ENCODE data around the gene ACYP1. TPM values are rescaled to one million over a fixed set of nuclear protein-coding genes. Genes with fewer than 3 reads are reported as not detected.
A peak's percentile ranks its signal among the peaks of the same experiment; 100 is the strongest.

ACYP1 gene
- total and polyA plus RNA-seq, 2 of the 13 experiments (the other 11 are each of a cell fraction or from before 2014, with no cell fraction given): 9.7 to 22.4 TPM

DNA sequence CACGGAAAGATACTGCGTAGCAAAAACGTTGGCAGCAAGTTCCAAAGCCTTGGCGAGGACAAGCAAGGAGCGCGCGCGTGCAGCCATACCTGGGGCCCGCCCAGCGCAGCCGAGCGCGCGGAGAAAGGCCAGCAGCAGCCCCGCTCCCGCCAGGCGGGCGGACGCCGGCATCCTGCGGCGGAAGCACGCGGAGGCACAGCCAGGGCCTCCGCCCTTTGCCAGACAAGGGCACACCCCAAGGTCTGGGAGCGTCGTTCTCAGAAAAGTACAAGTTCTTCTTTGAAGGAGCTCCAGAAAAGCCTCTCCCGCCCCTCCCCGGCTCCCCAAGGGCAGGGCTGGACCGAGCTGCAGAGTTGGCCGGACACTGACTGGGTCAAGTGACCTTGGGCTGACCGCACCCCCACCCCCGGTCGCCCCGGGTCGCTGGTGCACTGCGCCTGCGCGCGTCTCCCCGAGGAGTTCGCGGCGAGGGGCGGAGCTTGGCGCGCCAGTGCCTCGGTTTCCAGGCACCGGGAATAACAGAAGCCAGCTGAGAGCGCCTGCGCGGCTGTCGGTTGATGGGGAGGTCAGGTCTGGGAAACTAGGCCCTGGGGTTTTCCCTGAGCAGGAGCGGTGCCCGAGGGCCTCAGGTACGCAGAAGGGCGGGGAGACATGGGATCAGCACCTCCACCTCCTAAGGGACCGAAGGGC lies 5.4 kb upstream of the ACYP1 start, which contains the start of gene ZC2HC1C (continued):
- TF ChIP-seq, protein P1, sequence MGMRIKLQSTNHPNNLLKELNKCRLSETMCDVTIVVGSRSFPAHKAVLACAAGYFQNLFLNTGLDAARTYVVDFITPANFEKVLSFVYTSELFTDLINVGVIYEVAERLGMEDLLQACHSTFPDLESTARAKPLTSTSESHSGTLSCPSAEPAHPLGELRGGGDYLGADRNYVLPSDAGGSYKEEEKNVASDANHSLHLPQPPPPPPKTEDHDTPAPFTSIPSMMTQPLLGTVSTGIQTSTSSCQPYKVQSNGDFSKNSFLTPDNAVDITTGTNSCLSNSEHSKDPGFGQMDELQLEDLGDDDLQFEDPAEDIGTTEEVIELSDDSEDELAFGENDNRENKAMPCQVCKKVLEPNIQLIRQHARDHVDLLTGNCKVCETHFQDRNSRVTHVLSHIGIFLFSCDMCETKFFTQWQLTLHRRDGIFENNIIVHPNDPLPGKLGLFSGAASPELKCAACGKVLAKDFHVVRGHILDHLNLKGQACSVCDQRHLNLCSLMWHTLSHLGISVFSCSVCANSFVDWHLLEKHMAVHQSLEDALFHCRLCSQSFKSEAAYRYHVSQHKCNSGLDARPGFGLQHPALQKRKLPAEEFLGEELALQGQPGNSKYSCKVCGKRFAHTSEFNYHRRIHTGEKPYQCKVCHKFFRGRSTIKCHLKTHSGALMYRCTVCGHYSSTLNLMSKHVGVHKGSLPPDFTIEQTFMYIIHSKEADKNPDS (CRISPR knock-in tag; IDR thresholded peaks at IDR 0.05): no peak
- TF ChIP-seq KDM4B (CRISPR knock-in tag; IDR thresholded peaks at IDR 0.05) (peak; percentile 20; the same call in 1 of the 2 replicates), SPEN (CRISPR knock-in tag; IDR thresholded peaks at IDR 0.05; ENCODE audit: low read depth) (peak; percentile 64; the same call in 1 of the 2 replicates), ZNF34 (CRISPR knock-in tag; IDR thresholded peaks at IDR 0.05; ENCODE audit: borderline replicate concordance) (no peak), SMAD1 (CRISPR knock-in tag; IDR thresholded peaks at IDR 0.05; ENCODE audit: borderline replicate concordance, low read depth) (peak; percentile 80; the same call in 1 of the 2 replicates), SKI (IDR thresholded peaks at IDR 0.05; ENCODE audit: partially characterized antibody) (peak; percentile 64), NONO (IDR thresholded peaks at IDR 0.05) (no peak), NONO (CRISPR knock-in tag; conservative IDR thresholded peaks at IDR 0.05) (peak; percentile 72; the same call in 1 of the 2 replicates), SOX6 (IDR thresholded peaks at IDR 0.05) (no peak), SOX6 (CRISPR knock-in tag; IDR thresholded peaks at IDR 0.05) (peak; percentile 56), HMG20B (CRISPR knock-in tag; conservative IDR thresholded peaks at IDR 0.05) (no peak), YEATS2 (CRISPR knock-in tag; IDR thresholded peaks at IDR 0.05; ENCODE audit: borderline replicate concordance) (peak; percentile 53), TBP (CRISPR knock-in tag; IDR thresholded peaks at IDR 0.05) (0 out of 2 replicates have a peak, but pooled peaks have one; percentile 69), RFX3 (CRISPR knock-in tag; IDR thresholded peaks at IDR 0.05) (peak; percentile 44; the same call in 1 of the 2 replicates), ZNF224 (CRISPR knock-in tag; IDR thresholded peaks at IDR 0.05) (peak; percentile 54; the same call in 1 of the 2 replicates), POLR2AphosphoS5 (IDR thresholded peaks at IDR 0.05; ENCODE audit: low read depth, low read length) (peak; percentile 86)
- TF ChIP-seq, protein P2, sequence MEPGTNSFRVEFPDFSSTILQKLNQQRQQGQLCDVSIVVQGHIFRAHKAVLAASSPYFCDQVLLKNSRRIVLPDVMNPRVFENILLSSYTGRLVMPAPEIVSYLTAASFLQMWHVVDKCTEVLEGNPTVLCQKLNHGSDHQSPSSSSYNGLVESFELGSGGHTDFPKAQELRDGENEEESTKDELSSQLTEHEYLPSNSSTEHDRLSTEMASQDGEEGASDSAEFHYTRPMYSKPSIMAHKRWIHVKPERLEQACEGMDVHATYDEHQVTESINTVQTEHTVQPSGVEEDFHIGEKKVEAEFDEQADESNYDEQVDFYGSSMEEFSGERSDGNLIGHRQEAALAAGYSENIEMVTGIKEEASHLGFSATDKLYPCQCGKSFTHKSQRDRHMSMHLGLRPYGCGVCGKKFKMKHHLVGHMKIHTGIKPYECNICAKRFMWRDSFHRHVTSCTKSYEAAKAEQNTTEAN (CRISPR knock-in tag; conservative IDR thresholded peaks at IDR 0.05): peak; percentile 82
- TF ChIP-seq, protein P3, sequence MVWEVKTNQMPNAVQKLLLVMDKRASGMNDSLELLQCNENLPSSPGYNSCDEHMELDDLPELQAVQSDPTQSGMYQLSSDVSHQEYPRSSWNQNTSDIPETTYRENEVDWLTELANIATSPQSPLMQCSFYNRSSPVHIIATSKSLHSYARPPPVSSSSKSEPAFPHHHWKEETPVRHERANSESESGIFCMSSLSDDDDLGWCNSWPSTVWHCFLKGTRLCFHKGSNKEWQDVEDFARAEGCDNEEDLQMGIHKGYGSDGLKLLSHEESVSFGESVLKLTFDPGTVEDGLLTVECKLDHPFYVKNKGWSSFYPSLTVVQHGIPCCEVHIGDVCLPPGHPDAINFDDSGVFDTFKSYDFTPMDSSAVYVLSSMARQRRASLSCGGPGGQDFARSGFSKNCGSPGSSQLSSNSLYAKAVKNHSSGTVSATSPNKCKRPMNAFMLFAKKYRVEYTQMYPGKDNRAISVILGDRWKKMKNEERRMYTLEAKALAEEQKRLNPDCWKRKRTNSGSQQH (CRISPR knock-in tag; IDR thresholded peaks at IDR 0.05; ENCODE audit: low read depth): no peak; the same call in none of the 2 replicates
- TF ChIP-seq, protein P4, sequence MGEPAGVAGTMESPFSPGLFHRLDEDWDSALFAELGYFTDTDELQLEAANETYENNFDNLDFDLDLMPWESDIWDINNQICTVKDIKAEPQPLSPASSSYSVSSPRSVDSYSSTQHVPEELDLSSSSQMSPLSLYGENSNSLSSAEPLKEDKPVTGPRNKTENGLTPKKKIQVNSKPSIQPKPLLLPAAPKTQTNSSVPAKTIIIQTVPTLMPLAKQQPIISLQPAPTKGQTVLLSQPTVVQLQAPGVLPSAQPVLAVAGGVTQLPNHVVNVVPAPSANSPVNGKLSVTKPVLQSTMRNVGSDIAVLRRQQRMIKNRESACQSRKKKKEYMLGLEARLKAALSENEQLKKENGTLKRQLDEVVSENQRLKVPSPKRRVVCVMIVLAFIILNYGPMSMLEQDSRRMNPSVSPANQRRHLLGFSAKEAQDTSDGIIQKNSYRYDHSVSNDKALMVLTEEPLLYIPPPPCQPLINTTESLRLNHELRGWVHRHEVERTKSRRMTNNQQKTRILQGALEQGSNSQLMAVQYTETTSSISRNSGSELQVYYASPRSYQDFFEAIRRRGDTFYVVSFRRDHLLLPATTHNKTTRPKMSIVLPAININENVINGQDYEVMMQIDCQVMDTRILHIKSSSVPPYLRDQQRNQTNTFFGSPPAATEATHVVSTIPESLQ (CRISPR knock-in tag; conservative IDR thresholded peaks at IDR 0.05): 0 out of 2 replicates have a peak, but pooled peaks have one; percentile 44

All from HepG2 (cell line).